Measurements from ENCODE around the gene FMNL2.

DNA sequence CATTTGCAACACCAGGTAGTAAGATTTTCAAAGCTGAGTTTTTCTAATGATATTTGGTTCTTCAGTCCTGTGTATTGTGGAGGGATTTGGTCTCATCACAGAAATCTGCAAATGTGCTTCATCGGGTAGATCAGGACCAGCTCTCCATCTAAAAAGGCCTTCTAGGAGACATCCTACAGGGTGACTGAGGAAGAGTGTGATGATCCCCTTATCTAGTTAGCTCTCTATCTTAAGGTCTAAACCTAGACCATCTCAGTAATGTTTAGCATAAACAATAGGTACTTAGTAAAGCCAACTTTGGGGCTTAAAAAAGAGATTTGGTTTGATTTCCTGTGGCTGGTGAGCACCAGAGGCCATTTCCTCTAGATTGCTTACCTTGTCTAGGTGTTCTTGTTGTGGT lies 237.1 kb downstream of the FMNL2 start:
- TF ChIP-seq, protein P1, sequence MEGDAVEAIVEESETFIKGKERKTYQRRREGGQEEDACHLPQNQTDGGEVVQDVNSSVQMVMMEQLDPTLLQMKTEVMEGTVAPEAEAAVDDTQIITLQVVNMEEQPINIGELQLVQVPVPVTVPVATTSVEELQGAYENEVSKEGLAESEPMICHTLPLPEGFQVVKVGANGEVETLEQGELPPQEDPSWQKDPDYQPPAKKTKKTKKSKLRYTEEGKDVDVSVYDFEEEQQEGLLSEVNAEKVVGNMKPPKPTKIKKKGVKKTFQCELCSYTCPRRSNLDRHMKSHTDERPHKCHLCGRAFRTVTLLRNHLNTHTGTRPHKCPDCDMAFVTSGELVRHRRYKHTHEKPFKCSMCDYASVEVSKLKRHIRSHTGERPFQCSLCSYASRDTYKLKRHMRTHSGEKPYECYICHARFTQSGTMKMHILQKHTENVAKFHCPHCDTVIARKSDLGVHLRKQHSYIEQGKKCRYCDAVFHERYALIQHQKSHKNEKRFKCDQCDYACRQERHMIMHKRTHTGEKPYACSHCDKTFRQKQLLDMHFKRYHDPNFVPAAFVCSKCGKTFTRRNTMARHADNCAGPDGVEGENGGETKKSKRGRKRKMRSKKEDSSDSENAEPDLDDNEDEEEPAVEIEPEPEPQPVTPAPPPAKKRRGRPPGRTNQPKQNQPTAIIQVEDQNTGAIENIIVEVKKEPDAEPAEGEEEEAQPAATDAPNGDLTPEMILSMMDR (IDR thresholded peaks at IDR 0.05 in 4 of 5, conservative IDR thresholded peaks at IDR 0.05 in 1 of 5): no peak
- TF ChIP-seq POLR2A (IDR thresholded peaks at IDR 0.05): no peak

Measured in gastrocnemius medialis (tissue), 4 donors.